ENCODE measurements around the gene TOP1.
"Not testable (repeated sequence)": the region's sequence is repeated elsewhere in the genome, so short reads cannot be mapped to it uniquely, and the experiment has no call there.

Gene TOP1

GRCh38 chr20:41028359-41029149 lies at the start of gene TOP1:
Gene TOP1, plus strand, starts transcription at chr20:41028822. Its CDS starts 246 bp downstream, at chr20:41029068.
- DNase-seq: peak; percentile 100

DNA sequence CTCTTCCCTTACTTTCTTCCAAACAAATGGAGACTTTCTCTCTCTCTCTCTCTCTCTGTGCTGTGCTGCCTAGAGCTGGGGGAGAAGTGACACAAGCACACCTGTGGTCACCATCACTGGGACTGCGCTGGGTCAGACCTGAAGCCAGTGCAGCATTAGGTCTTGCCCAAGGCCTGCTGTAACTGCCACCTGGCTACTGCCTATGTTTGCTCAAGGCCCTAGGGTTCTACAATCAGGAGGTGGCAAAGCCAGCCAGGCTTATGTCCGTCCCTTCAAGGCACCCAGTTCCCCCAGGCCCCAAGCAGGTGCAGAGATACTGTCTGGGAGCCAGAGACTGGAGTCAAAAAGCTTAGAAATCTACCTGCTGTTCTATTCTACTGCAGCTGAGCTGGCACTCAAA lies 49.4 kb upstream of the TOP1 start:
- DNase-seq: no peak

DNA sequence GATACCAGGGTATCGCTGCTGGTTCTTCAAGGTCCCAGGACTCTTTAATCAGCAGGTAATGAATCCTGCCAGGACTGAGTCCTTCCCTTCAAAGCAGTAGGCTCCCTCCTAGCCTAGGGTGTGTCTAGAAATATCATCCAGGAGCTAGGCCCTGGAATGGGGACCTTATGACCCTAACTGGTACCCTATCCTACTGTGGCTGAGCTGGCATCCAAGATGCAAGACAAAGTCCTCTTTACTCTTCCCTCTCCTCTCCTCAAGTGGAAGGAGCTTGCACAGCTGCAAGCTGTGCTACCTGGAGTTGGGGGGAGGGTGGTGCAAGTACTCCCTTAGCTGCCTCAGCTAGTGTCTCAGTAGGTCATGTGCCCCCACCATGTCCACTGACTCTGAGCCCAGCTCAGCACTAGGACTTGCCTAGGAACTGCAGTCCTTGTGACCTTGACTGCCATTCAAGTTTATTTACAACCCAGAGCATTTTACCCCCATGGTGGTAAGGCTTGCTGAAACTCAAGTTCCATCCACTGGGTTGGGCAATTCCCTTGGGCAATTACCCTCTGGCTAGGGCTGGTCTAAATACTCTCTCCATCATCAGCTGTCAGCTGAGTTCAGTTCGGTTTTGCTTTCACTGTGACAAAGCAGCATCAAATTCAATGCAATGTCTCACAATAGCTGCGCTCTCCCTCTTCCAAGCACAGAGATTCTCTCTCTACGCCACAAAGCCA lies 48.4 kb upstream of the TOP1 start:
- no peak for DNase-seq

DNA sequence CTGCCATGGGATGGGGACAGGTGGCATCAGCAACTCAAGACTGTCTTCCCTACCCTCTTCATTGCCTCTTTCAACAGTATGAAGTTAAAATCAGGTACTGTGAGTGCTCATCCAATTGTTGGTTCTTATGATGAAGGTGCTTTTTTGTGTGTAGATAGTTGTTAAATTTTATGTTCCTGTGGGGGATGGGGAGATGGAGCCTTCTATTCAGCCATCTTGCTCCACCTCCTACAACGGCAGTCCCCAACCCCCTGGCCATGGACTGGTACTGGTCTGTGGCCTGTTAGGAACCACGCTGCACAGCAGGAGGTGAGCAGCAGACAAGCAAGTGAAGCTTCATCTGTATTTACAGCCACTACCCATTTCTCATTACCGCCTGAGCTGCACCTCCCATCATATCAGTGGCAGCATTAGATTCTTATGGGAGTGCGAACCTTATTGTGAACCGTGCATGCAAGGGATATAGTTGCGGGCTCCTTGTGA lies 47.8 kb upstream of the TOP1 start:
- DNase-seq: no peak

DNA sequence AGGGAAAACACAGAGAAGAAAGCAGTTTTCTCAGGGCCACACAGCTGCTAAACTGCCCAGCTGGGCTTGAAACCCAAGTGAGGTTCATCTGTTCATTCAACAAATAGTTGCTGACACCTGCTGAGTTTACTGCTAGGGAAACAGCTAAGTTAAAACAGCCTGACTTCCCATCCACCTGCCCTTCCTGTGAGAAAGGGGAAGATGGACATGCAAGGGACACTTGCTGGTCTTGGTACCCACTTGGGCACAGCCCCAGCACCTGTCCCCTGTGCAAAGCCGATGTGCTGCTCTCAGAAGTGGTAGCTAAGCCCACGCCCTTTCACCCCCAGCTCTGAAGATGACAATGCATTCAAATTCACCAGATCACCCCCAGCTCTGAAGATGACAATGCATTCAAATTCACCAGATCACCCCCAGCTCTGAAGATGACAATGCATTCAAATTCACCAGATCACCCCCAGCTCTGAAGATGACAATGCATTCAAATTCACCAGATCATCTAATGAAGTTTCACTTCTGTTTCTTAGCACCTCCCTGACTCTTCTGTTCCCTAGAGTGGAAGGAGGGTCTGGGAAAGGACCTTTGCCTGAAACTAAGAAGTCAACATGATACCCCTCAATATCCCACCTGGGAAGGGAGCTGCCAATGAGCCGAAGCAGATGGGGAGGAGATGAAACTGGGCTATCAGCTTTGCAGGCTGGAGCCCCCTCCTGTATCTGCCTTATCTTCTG lies 46.0 kb upstream of the TOP1 start:
- DNase-seq: no peak

- no peak for DNase-seq
Measured at GRCh38 chr20:40983898-40984297, 44.7 kb upstream of the TOP1 start.

DNA sequence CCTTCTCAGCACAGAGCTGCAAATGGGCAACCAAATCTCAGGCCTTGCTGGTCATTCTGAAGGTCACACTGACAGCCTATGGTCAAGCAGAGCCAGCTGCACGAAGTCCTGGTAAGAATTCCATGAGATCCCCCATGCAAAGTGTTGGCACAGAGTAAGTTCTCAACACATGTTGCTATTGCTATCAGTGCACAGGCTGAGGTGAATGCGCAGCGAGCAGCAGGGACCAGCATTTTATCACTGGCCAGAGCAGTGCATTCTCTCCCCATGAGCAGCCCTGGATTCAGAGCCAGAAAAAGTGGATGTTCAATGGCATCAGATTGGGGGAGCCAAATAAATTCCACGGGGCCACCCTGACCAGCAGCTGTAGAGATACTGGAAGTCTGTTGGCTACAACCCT lies 44.1 kb upstream of the TOP1 start:
- no peak for DNase-seq

- peak in 1 of 2 donors; percentile 20 for DNase-seq
Measured at GRCh38 chr20:40986774-40987173, 41.8 kb upstream of the TOP1 start.

- peak; percentile 69 to 74 for DNase-seq
Measured at GRCh38 chr20:40990542-40991120, 38.0 kb upstream of the TOP1 start.

DNA sequence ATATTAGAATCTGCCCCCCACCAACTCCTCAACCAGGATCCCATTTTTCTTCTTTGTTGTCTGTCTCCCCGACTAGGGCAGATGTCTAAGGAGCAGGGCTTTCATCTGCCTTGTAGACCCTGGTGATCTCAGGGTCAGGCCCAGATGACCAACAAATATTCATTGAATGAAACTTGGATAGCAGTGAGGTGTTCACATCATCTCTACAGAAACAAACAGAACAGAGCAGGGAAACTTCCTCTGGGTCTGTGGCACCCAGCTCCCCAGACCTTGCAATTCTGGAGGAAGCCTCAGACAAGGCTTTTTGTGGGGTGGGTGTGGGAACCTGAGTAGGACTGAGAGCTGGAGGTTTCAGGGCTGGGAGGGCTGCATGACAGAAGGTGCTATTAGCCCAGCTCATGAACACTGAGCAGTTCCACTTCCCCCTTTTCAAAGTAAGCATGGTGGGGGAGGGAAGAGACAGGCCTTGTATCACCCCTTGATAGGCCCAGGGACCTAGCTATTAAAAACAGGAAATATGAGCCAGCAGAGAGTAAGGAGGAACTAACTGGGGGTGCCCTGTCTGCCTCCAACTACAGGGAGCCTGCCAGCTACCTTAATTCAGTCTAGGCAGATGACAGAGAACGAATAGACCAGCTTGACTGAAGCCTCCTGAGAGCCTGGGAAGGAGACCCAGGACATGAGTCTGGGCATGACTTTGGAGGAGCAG lies 37.3 kb upstream of the TOP1 start:
- DNase-seq: peak; percentile 26 to 81

- no peak for DNase-seq
Measured at GRCh38 chr20:40992349-40993113, 36.1 kb upstream of the TOP1 start.

- DNase-seq: no peak
Measured at GRCh38 chr20:40993794-40994540, 34.7 kb upstream of the TOP1 start.

- no peak for DNase-seq
Measured at GRCh38 chr20:40996326-40996725, 32.3 kb upstream of the TOP1 start.

DNA sequence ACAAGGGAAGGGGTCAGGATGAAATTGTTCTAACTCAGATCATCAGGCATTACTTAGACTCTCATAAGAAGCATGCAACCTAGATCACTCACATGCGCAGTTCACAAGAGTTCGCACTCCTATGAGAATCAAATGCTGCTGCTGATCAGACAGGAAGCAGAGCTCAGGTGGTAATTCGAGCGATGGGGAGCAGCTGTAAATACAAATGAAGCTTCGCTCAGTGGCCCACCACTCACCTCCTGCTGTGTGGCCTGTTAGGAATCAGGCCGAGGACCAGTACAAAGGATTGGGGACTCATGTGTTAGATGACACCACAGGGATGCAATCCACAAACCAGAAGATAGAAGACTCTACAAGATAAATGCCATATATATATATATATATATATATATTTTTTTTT lies 31.5 kb upstream of the TOP1 start:
- DNase-seq: no peak

DNA sequence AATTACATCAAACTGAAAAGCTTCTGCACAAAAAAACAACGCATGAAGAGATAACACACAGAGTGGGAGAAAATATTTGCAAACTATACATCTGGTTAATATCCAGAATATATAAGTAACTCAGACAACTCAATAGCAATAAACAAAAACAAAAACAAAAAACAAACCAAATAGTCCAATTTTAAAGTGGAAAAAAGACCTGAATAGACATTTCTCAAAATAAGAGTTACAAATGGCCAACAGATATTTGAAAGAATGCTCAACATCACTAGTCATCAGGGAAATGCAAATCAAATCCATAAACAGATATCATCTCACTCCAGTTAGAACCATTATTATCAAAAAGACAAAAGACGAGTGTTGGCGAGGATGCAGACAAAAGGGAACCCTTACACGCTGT lies 28.8 kb upstream of the TOP1 start:
- DNase-seq: no peak

GRCh38 chr20:41000628-41001027 lies 28.0 kb upstream of the TOP1 start:
- DNase-seq: no peak

GRCh38 chr20:41001497-41001896 lies 27.1 kb upstream of the TOP1 start:
- DNase-seq: no peak

GRCh38 chr20:41002842-41003142 lies 25.8 kb upstream of the TOP1 start:
- DNase-seq: no peak

- DNase-seq: peak; percentile 61 to 76
Measured at GRCh38 chr20:41003143-41003935, 25.3 kb upstream of the TOP1 start.

- not testable (repeated sequence) for DNase-seq
Measured at GRCh38 chr20:41003936-41004294, 24.7 kb upstream of the TOP1 start.

All from CD4-positive, alpha-beta T cell treated with Interleukin-1 beta for 1 hour (primary cell).